HepG2 (cell line): ENCODE results near the gene THBS1.

ENCODE experiments used
- EHMT2 ChIP-seq: fragments of 200-600 bp; sonication (generic); IDR thresholded peaks from 2 replicates; pipeline ENCODE4 v1.7.0; 2017; ENCODE audit warnings: antibody characterized with exemption, low read depth, low read length, borderline replicate concordance
- NR3C1 ChIP-seq: sonication (generic); formaldehyde crosslinking; IDR thresholded peaks from 2 replicates; pipeline ENCODE4 v1.4.0; 2020; ENCODE audit warnings: missing genetic modification reagents
- SP2 ChIP-seq: sonication (generic); formaldehyde crosslinking; IDR thresholded peaks from 2 replicates; pipeline ENCODE4 v1.5.1; 2020; ENCODE audit warnings: mild to moderate bottlenecking, missing genetic modification reagents

GRCh38 chr15:39598186-39598850, 17.4 kb downstream of the THBS1 start:
- no peak for TF ChIP-seq NR3C1 (CRISPR knock-in tag)
- TF ChIP-seq SP2 (CRISPR knock-in tag) = no peak
- no peak for TF ChIP-seq EHMT2
